GM19467 (cell line): ENCODE results near the gene FGGY.
"Not testable (repeated sequence)": the region's sequence is repeated elsewhere in the genome, so short reads cannot be mapped to it uniquely, and the experiment has no call there.

ENCODE experiments used
- ATAC-seq: cut with Tn5 transposase; IDR thresholded peaks from one replicate; pipeline ENCODE4 v1.9.1; 2021; ENCODE audit warnings: mild to moderate bottlenecking, moderate library complexity; ENCODE audit not compliant: unreplicated experiment

Gene FGGY

GRCh38 chr1:59346429-59346828 is 49.5 kb downstream of the FGGY start:
- no peak for ATAC-seq

DNA sequence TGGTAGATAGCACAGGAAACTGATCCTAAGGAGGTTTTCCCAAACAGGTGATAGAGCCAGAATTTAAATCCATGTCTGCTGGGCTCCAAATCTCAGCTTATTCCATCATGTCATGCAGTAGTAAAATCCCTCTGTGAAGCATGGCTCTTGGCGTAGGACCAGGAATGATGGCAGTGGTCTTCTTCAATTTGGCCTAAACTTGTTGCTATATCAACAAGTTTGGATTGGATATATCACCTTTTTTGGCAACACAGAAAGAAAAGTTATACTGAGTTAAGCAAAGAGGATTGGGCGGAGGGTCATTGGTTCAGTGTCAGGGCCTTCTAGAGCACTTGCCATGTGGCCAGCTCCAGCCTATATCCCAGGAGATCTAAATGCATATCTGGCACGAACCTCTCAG is 52.2 kb downstream of the FGGY start:
- ATAC-seq: no peak

- no peak for ATAC-seq
Measured at GRCh38 chr1:59350521-59350920, 53.6 kb downstream of the FGGY start.

GRCh38 chr1:59352065-59352464 is 55.2 kb downstream of the FGGY start:
- no peak for ATAC-seq

GRCh38 chr1:59353453-59353852 is 56.6 kb downstream of the FGGY start:
- ATAC-seq: no peak

- ATAC-seq: not testable (repeated sequence)
Measured at GRCh38 chr1:59354239-59354638, 57.3 kb downstream of the FGGY start.

DNA sequence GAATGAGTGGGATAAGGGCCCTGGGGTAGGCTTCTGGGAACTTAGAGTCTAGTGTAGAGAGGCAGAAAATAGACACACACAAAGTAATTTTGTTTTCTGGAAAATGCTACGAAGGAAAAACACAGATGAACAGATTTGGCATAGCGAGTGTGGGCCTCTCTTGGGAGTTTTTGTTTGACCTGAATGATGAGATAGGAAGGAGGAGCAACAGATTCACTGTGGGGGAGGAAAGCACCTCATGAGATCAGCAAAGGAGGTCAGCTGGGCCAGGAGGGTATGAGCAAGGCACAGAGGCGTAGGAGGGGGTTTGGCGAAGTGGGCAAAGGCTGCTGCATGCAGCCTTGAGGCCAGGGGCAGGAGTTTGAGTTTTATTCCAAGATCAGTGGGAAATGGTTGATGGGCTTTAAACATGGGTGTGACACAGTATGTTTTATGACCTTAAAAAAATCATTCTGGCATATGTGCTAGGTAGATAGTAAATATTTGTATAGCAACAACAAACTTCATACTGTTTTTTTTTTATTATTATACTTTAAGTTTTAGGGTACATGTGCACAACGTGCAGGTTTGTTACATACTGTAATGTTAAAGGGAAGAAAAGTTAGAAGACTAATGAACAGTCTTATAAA is 57.9 kb downstream of the FGGY start:
- ATAC-seq: peak; percentile 50

- peak; percentile 44 for ATAC-seq
Measured at GRCh38 chr1:59355361-59355760, 58.5 kb downstream of the FGGY start.

DNA sequence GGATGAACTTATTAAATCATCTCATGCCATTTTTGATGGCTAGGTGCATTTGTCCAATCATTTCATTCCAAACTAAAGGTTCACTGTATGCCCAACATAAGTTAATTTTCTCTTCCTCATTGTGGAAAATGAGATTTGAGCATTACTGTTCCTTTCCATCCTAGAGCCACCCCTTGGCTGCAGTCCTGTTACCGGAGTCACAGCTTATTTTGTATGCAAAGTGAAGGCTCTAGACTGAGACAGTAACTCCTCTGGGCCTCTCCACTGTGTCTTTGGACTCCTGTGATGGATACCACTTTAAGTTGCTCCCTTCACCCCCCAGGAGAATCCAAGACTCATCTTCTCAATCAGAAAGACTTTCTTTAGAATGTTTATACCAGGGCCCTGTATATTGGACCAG is 59.7 kb downstream of the FGGY start:
- no peak for ATAC-seq

DNA sequence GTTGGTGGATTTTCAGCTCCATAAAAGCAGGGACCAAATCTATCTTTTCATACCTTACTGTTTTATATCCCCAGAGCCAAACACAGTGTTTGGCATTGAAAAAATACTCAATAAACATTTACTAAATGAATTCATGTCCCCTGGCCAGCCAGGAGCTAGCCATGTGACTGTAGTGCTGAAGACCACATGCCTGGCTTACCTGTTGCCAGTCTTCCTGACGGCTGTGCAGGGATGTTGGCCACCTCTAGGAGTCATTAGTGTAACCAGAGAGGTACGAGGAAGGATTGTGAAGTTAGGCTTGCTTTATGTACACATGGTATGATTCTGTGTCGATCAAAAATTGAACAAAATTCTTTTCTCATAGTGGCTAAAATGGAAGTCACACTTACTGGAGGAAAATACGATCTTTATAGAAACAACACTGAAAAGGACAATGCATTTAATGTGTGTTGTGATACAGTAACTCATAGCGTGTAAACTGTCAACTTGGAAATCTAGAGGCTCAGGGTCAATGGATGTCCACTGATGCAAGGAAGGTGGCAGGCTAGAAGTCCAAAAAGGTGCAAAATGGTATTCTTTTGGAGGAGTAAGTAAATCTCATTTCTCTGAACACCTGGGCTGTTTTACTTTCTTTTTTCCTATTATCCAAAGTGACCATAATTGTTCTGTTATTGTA is 60.9 kb downstream of the FGGY start:
- ATAC-seq: no peak

GRCh38 chr1:59359325-59359724 is 62.4 kb downstream of the FGGY start:
- no peak for ATAC-seq

- no peak for ATAC-seq
Measured at GRCh38 chr1:59360170-59360569, 63.3 kb downstream of the FGGY start.

GRCh38 chr1:59360729-59361128 is 63.8 kb downstream of the FGGY start:
- no peak for ATAC-seq

DNA sequence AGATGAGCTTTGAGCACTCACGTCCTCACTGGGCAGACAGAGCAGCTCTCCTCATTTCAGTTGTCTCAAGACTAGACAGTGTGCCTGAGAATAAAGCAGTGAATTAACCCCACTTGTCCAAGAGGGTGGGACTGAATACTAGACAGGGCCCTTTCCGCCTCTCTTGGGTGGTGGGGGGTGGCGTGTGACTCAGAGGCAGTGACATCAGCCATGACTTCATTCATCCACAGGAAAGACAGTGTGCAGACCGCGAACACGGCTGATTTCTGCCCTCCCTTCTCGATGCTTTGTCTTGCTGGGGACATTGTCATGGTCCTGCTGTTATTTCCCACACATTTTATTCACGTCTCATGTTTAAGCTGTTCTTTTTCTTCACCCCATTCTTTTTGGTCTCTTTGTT is 64.9 kb downstream of the FGGY start:
- no peak for ATAC-seq

DNA sequence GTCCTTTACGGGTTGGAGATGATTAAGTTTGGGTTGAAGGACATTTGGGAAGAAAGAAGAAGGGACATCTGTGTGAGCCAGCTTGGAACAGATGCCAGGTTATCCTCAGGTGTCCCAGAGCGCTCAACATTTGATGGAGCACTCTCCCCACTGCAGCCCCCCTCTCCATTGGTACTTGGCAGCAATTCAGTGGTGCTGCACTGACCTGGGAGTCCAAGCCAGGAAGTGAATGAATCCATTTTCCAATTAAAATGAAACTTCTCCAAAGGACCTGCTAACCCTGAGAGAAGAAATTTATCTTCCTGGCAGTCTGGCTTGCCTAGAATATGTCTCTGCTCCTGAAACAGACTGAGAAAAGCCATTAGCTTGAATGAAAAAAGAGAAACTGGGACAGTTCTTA is 67.1 kb downstream of the FGGY start:
- no peak for ATAC-seq

- no peak for ATAC-seq
Measured at GRCh38 chr1:59366346-59366745, 69.5 kb downstream of the FGGY start.

DNA sequence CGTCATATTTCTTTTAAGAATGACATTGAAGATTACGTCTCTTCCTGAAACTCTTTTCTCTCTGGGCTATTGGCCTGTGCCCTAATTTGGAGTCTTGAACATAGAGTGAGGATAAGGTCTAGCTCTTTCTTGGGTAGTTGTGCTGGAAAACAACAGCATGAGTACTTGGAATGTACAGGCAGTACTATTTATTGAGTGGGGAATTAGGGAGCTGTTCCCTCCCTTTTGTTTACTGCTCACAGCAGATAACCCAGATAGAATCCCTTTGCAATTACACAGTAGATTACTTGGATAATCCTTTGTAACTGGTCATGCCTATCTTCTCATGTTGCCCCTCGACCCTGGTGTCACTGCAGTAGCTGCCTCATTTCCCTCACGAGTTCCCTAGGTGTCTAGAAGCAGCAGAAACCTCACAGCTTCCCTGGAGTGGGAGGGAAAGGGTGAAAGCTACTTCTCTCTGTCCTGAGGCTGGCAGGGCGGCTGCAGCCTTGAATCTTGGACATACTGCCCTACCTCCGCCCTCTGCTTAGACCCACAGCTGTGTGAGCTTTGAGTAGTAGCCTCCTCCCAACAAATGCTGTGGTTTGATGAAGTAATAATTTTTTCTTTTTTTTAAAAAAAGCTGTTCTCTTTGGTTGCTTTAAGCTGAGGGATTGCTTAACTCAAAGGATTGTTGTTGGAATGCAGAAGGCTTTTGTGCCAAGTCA is 70.6 kb downstream of the FGGY start:
- no peak for ATAC-seq

DNA sequence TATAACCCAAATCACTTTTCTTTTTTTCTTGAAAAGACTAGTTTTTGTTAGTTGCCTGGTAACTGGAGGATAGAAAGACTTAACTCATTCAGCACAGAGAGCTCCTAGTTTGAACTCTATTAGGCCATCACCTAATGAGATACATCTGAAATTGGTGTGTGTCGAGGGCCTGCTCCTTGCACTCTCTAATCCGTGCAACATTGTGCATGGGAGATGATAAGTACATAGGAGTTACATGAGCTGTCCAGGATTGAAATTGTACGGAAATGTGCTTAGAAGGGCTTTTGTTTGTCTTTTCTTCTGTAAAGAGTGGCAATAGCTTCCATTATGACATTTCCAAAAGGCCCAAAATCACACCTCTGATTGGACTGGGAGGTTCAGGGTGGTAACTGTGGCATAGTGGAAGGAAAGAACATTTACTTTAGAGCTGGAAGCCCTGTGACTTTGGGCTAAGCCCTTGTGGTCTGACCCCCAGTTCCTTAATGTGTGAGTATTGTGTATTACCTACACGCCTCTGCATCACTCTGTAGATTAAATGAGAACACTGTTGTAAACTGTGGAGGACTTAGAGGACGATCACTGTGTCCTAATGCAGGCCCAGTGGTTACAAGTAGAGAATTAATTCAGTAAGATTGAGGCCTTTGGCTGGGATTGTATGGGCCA is 71.2 kb downstream of the FGGY start:
- ATAC-seq: no peak

DNA sequence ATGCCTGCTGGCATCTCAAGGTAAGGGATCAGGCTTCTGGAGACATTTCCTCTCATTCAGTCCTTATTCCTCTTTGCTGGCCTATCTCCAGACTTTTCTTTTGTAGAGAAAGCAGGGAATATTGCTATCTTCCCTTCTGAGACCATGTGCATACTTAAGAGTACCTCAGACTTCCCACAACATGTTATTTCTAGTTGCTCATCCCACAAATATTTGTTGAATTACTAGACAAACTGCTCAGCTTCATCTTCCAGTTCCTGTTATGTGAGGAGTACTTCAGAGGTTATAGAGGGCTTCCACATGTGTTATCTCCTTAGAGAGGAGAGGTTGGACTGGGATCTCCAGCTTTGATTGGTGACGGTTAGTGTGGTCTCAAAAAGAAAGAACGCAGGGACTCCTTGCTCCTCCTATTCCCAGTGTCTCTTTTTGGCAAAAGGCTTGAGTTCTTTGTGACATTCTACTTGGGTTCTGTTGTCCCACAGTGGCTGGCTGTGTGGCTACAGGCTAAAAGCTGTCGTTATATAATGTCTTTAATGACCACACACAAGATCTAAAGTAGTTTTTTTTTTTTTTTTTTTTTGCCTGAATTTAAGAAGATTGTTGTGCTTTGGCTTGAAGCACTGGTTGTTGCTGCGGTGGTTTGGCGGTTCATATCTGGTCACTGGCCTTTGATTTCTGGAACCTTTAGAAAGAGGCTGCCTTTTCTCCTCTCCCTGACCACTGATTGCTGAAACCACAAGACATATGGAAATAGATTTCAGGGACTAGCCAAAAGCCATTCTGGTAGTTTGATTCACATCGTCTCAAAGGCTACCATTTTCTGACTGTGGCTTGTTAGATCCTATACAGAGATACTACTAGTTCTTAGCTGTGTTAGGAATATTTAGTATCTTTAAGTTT is 78.7 kb downstream of the FGGY start:
- ATAC-seq: no peak

GRCh38 chr1:59377350-59377904 is 80.5 kb downstream of the FGGY start:
- no peak for ATAC-seq
